ENCODE measurements around the gene ITGAX. TPM values are rescaled to one million over a fixed set of nuclear protein-coding genes. Genes with fewer than 3 reads are reported as not detected.

ITGAX gene
- total RNA-seq, 1 experiment from 2014 or later: not detected

DNA sequence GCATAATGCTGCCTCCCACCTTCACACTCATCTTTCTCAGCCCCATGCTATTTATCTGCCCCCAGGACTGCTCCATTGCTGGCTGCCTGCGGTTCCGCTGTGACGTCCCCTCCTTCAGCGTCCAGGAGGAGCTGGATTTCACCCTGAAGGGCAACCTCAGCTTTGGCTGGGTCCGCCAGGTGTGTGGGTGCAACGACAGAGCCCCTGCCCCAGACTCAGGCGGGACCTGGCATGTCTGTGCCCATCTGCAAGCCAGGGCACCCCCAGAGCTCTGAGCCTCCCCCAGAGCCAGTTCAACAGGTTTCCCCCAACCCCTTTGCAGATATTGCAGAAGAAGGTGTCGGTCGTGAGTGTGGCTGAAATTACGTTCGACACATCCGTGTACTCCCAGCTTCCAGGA lies 25.2 kb downstream of the ITGAX start:
- POLR2A ChIA-PET (ENCODE audit: low non-redundant PET): no interaction called here
- Histone ChIP-seq H3K27ac (ENCODE audit: low read depth, low read length, poor library complexity, severe bottlenecking) (no peak overlapping the region), H3K4me3 (ENCODE audit: low read depth, low read length, poor library complexity, severe bottlenecking) (no peak overlapping the region), H3K27me3 (replicated peaks; ENCODE audit: insufficient read depth, low read depth, low read length, poor library complexity) (no peaks in the 10 kb centered on the region), H3K4me1 (ENCODE audit: insufficient read depth, low read length, poor library complexity, severe bottlenecking) (no peaks in the 10 kb centered on the region), H3K36me3 (ENCODE audit: insufficient read depth, low read length, poor library complexity, severe bottlenecking) (no peaks in the 10 kb centered on the region), H3K9me3 (ENCODE audit: low read depth, low read length, poor library complexity, severe bottlenecking) (no peaks in the 10 kb centered on the region)
- no peak for DNase-seq (ENCODE audit: low spot score)
- intact Hi-C loops (cut with micrococcal nuclease; ENCODE audit: unreplicated experiment): no loop called here
- no TSS peak for BruUV-seq (replicated peaks)
- CTCF ChIA-PET: interaction anchor here (0.5 kb wide), 1 partner anchor 70 kb away, joined by 3 read pairs; no protein-coding TSS in a partner anchor
- TF ChIP-seq, protein P1, sequence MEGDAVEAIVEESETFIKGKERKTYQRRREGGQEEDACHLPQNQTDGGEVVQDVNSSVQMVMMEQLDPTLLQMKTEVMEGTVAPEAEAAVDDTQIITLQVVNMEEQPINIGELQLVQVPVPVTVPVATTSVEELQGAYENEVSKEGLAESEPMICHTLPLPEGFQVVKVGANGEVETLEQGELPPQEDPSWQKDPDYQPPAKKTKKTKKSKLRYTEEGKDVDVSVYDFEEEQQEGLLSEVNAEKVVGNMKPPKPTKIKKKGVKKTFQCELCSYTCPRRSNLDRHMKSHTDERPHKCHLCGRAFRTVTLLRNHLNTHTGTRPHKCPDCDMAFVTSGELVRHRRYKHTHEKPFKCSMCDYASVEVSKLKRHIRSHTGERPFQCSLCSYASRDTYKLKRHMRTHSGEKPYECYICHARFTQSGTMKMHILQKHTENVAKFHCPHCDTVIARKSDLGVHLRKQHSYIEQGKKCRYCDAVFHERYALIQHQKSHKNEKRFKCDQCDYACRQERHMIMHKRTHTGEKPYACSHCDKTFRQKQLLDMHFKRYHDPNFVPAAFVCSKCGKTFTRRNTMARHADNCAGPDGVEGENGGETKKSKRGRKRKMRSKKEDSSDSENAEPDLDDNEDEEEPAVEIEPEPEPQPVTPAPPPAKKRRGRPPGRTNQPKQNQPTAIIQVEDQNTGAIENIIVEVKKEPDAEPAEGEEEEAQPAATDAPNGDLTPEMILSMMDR (conservative IDR thresholded peaks at IDR 0.05; ENCODE audit: low read depth, low read length): no peak
- no peak for TF ChIP-seq EZH2 (IDR thresholded peaks at IDR 0.05; ENCODE audit: borderline replicate concordance, low read depth, low read length, poor library complexity, severe bottlenecking)

DNA sequence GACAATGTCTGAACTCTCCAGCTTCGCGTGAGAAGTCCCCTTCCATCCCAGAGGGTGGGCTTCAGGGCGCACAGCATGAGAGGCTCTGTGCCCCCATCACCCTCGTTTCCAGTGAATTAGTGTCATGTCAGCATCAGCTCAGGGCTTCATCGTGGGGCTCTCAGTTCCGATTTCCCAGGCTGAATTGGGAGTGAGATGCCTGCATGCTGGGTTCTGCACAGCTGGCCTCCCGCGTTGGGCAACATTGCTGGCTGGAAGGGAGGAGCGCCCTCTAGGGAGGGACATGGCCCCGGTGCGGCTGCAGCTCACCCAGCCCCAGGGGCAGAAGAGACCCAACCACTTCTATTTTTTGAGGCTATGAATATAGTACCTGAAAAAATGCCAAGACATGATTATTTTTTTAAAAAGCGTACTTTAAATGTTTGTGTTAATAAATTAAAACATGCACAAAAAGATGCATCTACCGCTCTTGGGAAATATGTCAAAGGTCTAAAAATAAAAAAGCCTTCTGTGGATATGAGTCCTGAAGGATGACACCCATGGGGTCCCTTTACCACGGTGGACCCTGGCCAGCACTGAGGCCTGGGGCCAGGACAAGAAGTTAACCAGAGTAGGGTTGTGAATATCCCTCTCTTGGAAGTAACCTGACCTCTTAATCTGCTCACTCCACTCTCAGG lies 27.6 kb downstream of the ITGAX start:
- DNase-seq (ENCODE audit: low spot score): peak; percentile 78

DNA sequence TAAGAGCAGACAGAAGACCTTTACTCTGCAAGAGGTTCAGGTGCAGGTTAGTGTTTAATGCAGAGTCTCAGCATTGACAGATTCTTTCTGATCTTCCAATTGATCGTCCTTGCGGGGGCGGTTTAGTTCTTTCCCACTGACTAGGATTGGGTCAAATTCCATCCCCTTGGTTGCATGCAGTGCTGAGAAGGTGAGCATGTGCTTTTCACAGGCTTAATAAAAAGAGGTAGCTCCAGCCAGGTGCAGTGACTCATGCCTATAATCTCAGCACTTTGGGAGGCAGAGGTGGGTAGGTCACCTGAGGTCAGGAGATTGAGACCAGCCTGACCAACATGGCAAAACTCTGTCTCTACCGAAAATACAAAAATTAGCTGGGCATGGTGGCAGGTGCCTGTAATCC lies 30.7 kb downstream of the ITGAX start:
- no peaks in the 10 kb centered on the region for H3K9me3 ChIP-seq (ENCODE audit: low read depth, low read length, poor library complexity, severe bottlenecking)
- intact Hi-C loops (cut with micrococcal nuclease; ENCODE audit: unreplicated experiment): no loop called here
- no peak overlapping the region for H3K4me3 ChIP-seq (ENCODE audit: low read depth, low read length, poor library complexity, severe bottlenecking)
- H3K27ac ChIP-seq (ENCODE audit: low read depth, low read length, poor library complexity, severe bottlenecking): no peak overlapping the region
- BruUV-seq (replicated peaks): no TSS peak
- no peaks in the 10 kb centered on the region for H3K4me1 ChIP-seq (ENCODE audit: insufficient read depth, low read length, poor library complexity, severe bottlenecking)
- no peaks in the 10 kb centered on the region for H3K36me3 ChIP-seq (ENCODE audit: insufficient read depth, low read length, poor library complexity, severe bottlenecking)
- TF ChIP-seq, protein P1 (conservative IDR thresholded peaks at IDR 0.05; ENCODE audit: low read depth, low read length): no peak
- no peak for TF ChIP-seq EZH2 (IDR thresholded peaks at IDR 0.05; ENCODE audit: borderline replicate concordance, low read depth, low read length, poor library complexity, severe bottlenecking)
- no peaks in the 10 kb centered on the region for H3K27me3 ChIP-seq (replicated peaks; ENCODE audit: insufficient read depth, low read depth, low read length, poor library complexity)
- no peak for DNase-seq (ENCODE audit: low spot score)
- CTCF ChIA-PET: no interaction called here
- POLR2A ChIA-PET (ENCODE audit: low non-redundant PET): no interaction called here

More for the DNA sequence above, 27.6 kb downstream of the ITGAX start:
- ChIA-PET POLR2A (ENCODE audit: low non-redundant PET) (no interaction called here), CTCF (interaction anchor here (1.3 kb wide), 1 partner anchor 179 kb away, joined by 7 read pairs; no protein-coding TSS in a partner anchor)
- H3K27ac ChIP-seq (ENCODE audit: low read depth, low read length, poor library complexity, severe bottlenecking): no peak overlapping the region
- BruUV-seq (replicated peaks): no TSS peak
- H3K9me3 ChIP-seq (ENCODE audit: low read depth, low read length, poor library complexity, severe bottlenecking): no peaks in the 10 kb centered on the region
- no peak for TF ChIP-seq EZH2 (IDR thresholded peaks at IDR 0.05; ENCODE audit: borderline replicate concordance, low read depth, low read length, poor library complexity, severe bottlenecking)
- TF ChIP-seq, protein P1 (conservative IDR thresholded peaks at IDR 0.05; ENCODE audit: low read depth, low read length): peak; percentile 87
- intact Hi-C loops (cut with micrococcal nuclease; ENCODE audit: unreplicated experiment): no loop called here
- H3K4me1 ChIP-seq (ENCODE audit: insufficient read depth, low read length, poor library complexity, severe bottlenecking): no peaks in the 10 kb centered on the region
- H3K4me3 ChIP-seq (ENCODE audit: low read depth, low read length, poor library complexity, severe bottlenecking): no peak overlapping the region
- H3K27me3 ChIP-seq (replicated peaks; ENCODE audit: insufficient read depth, low read depth, low read length, poor library complexity): no peaks in the 10 kb centered on the region
- no peaks in the 10 kb centered on the region for H3K36me3 ChIP-seq (ENCODE audit: insufficient read depth, low read length, poor library complexity, severe bottlenecking)

All from A673 (cell line).